ENCODE data around the gene CDC42BPB. TPM values are rescaled to one million over a fixed set of nuclear protein-coding genes. Genes with fewer than 3 reads are reported as not detected.

The CDC42BPB gene
- total RNA-seq, 2 experiments from 2014 or later, result 6.6 to 7.6 TPM

DNA sequence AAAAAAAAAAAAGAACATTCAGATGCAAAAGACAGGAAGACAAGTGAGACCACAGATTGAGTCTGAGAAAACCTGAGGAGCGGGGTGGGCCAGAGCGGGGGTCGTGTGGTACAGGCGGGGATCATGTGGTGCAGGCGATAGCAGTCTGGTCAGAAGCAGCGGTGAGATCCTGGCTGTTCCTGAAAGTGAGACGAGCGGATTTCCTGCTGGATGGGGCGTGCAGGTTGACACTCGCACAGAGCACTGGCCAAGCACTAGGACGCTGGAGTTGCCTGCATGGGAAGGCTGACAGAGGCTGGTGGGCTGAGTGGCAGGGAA, 35.7 kb downstream of the CDC42BPB start:
- CTCF ChIA-PET, result no interaction called here
- peak overlapping the region; percentile 16 for H3K4me3 ChIP-seq (ENCODE audit: low read length)
- no peaks in the 10 kb centered on the region for H3K9me3 Mint-ChIP-seq

DNA sequence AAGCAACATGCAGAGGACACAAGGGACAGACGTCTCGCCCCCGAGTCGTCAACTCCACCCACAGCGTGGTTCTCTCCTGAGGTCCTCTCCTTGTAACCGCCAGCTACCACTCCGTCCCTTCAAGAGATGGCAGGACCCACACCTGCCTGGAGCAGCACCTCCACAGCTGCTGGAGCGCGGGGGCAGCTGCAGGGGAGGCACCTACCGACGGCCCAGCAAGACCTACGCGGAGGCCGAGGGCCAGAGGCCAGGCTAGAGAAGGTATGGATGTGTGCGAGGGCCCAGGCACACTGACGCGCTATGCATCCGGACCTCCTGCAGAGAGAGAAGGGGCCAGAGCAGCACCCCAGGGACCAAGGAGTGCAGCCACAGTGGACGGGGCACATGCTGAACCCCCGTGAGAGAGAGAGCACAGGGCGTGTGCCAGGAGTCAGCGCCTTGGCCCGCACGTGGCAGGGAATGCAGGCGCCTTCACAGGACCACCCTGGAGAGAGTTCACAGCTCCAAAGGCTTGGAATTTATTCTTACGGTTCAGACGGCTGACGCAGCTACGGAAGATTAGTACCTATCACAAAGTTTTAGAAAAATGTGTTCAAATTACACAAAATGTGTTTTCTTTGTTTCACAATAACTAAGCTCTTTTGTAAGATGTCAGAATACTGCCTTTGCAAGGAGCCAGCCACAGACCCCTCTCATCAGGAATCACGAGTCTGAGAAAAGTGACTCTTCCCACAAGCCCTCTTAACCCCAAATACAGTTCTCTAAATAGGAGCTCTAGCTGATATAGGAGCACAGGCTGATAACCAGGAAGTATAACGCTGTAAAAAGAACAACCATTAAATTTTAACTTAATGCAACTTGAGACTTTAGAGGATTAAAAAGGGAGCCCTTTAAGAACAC, 36.8 kb downstream of the CDC42BPB start:
- peaks cover 0 to 2% of the 10 kb centered on the region in 2 experiments for H3K27me3 ChIP-seq (ENCODE audit: control insufficient read depth in 1 of 2, insufficient read depth in 2 of 2, low read length in 2 of 2)
- ChIA-PET CTCF (no interaction called here), POLR2A (no interaction called here)
- ATAC-seq (ENCODE audit: poor library complexity) (no peak), DNase-seq (no peak)
- H3K9me3 Mint-ChIP-seq, result no peaks in the 10 kb centered on the region
- H3K36me3 Mint-ChIP-seq (ENCODE audit: low read depth), result no peaks in the 10 kb centered on the region
- H3K4me3 Mint-ChIP-seq, result no peak overlapping the region
- TF ChIP-seq, protein P1, sequence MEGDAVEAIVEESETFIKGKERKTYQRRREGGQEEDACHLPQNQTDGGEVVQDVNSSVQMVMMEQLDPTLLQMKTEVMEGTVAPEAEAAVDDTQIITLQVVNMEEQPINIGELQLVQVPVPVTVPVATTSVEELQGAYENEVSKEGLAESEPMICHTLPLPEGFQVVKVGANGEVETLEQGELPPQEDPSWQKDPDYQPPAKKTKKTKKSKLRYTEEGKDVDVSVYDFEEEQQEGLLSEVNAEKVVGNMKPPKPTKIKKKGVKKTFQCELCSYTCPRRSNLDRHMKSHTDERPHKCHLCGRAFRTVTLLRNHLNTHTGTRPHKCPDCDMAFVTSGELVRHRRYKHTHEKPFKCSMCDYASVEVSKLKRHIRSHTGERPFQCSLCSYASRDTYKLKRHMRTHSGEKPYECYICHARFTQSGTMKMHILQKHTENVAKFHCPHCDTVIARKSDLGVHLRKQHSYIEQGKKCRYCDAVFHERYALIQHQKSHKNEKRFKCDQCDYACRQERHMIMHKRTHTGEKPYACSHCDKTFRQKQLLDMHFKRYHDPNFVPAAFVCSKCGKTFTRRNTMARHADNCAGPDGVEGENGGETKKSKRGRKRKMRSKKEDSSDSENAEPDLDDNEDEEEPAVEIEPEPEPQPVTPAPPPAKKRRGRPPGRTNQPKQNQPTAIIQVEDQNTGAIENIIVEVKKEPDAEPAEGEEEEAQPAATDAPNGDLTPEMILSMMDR (IDR thresholded peaks at IDR 0.05), result no peak
- H3K27ac ChIP-seq (ENCODE audit: low read depth in 1 of 2, low read length in 2 of 2), result no peak overlapping the region
- peaks cover 6% of the 10 kb centered on the region for H3K4me1 ChIP-seq (ENCODE audit: insufficient read depth, low read length)
- no peaks in the 10 kb centered on the region for H3K9me3 ChIP-seq (ENCODE audit: control insufficient read depth in 1 of 2, insufficient read depth in 1 of 2, low read length in 2 of 2)
- no peak overlapping the region for H3K4me3 ChIP-seq (ENCODE audit: low read length)
- H3K36me3 ChIP-seq (ENCODE audit: insufficient read depth, low read length), result no peaks in the 10 kb centered on the region
- peaks cover 20% of the 10 kb centered on the region for H3K27me3 Mint-ChIP-seq
- no peaks in the 10 kb centered on the region for H3K4me1 Mint-ChIP-seq (ENCODE audit: low read depth)
- H3K27ac Mint-ChIP-seq, result no peak overlapping the region
- intact Hi-C loops (cut with DNase I, micrococcal nuclease), result no loop called here

More for the DNA sequence above, 35.7 kb downstream of the CDC42BPB start:
- no peak for DNase-seq
- Mint-ChIP-seq H3K4me1 (ENCODE audit: low read depth) (no peaks in the 10 kb centered on the region), H3K27me3 (peaks cover 18% of the 10 kb centered on the region), H3K27ac (no peak overlapping the region), H3K36me3 (ENCODE audit: low read depth) (no peaks in the 10 kb centered on the region), H3K4me3 (no peak overlapping the region)
- POLR2A ChIA-PET, result no interaction called here
- Histone ChIP-seq H3K4me1 (ENCODE audit: insufficient read depth, low read length) (peaks cover 6% of the 10 kb centered on the region), H3K36me3 (ENCODE audit: insufficient read depth, low read length) (no peaks in the 10 kb centered on the region), H3K27ac (ENCODE audit: low read depth in 1 of 2, low read length in 2 of 2) (no peak overlapping the region), H3K27me3 (ENCODE audit: control insufficient read depth in 1 of 2, insufficient read depth in 2 of 2, low read length in 2 of 2) (peaks cover 0 to 2% of the 10 kb centered on the region in 2 experiments), H3K9me3 (ENCODE audit: control insufficient read depth in 1 of 2, insufficient read depth in 1 of 2, low read length in 2 of 2) (no peaks in the 10 kb centered on the region)
- intact Hi-C loops (cut with DNase I, micrococcal nuclease), result no loop called here
- TF ChIP-seq, protein P1 (IDR thresholded peaks at IDR 0.05), result no peak
- ATAC-seq (ENCODE audit: poor library complexity), result no peak

DNA sequence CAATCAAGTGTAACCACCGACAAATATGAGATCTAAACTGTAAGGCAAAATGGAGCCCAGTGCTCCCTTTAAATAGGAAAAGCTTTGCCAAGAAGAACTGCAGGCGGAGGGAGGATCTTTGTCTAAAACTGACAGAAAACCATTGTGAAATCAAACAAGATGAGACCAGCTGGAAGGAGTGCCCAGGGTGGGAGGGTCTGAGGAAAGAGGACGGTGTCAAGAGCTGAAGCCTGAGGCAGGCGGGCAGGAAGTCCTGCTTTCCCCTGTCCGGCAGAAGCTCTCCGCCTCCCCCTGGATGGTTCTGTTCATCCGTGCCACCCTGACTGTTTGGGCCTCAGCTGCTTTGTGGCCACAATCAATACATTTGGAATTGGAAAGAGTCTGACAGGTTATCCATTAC, 37.5 kb downstream of the CDC42BPB start:
- no peak overlapping the region for H3K4me3 Mint-ChIP-seq
- TF ChIP-seq, protein P1 (IDR thresholded peaks at IDR 0.05), result no peak
- POLR2A ChIA-PET, result no interaction called here
- H3K4me1 Mint-ChIP-seq (ENCODE audit: low read depth), result peaks cover 6% of the 10 kb centered on the region
- intact Hi-C loops (cut with DNase I, micrococcal nuclease), result no loop called here
- CTCF ChIA-PET, result no interaction called here
- Histone ChIP-seq H3K9me3 (ENCODE audit: control insufficient read depth in 1 of 2, insufficient read depth in 1 of 2, low read length in 2 of 2) (no peaks in the 10 kb centered on the region), H3K4me3 (ENCODE audit: low read length) (no peak overlapping the region), H3K27me3 (ENCODE audit: control insufficient read depth in 1 of 2, insufficient read depth in 2 of 2, low read length in 2 of 2) (peaks cover 0 to 2% of the 10 kb centered on the region in 2 experiments), H3K36me3 (ENCODE audit: insufficient read depth, low read length) (no peaks in the 10 kb centered on the region), H3K27ac (ENCODE audit: low read depth in 1 of 2, low read length in 2 of 2) (no peak overlapping the region), H3K4me1 (ENCODE audit: insufficient read depth, low read length) (peaks cover 6% of the 10 kb centered on the region)
- DNase-seq (no peak), ATAC-seq (ENCODE audit: poor library complexity) (no peak)
- H3K27me3 Mint-ChIP-seq, result peaks cover 15% of the 10 kb centered on the region
- H3K36me3 Mint-ChIP-seq (ENCODE audit: low read depth), result no peaks in the 10 kb centered on the region
- no peaks in the 10 kb centered on the region for H3K9me3 Mint-ChIP-seq
- no peak overlapping the region for H3K27ac Mint-ChIP-seq
